MM.1S (cell line): ENCODE measurements around the gene MLPH.

Experiments used
- CTCF ChIP-seq: fragments of 300-600 bp; sonication (generic); IDR thresholded peaks from 2 replicates; pipeline ENCODE4 v1.5.1; 2016; ENCODE audit warnings: antibody characterized with exemption, low read length, mixed read lengths
- EZH2phosphoT487 ChIP-seq: fragments of 300-600 bp; sonication (generic); IDR thresholded peaks from 2 replicates; pipeline ENCODE4 v1.6.1; 2018; ENCODE audit warnings: antibody characterized with exemption, low read length

- TF ChIP-seq CTCF (no peak), EZH2phosphoT487 (no peak)
Observed at GRCh38 chr2:237448626-237449025, 38.4 kb upstream of the MLPH start.
